ENCODE results near the gene MTA3.

MTA3 gene

GRCh38 chr2:42742740-42743658, 174.6 kb downstream of the MTA3 start:
- Mint-ChIP-seq H3K9me3 (no peaks in the 10 kb centered on the region), H3K36me3 (ENCODE audit: insufficient read depth) (peaks cover 8% of the 10 kb centered on the region), H3K27ac (ENCODE audit: low read depth) (peak overlapping the region; percentile 29), H3K27me3 (no peaks in the 10 kb centered on the region), H3K4me1 (no peaks in the 10 kb centered on the region), H3K4me3 (no peak overlapping the region)
- no peak for ATAC-seq (replicated peaks; ENCODE audit: extremely low read depth, poor library complexity, severe bottlenecking)
- no peak for DNase-seq (ENCODE audit: low spot score in 2 of 2)

DNA sequence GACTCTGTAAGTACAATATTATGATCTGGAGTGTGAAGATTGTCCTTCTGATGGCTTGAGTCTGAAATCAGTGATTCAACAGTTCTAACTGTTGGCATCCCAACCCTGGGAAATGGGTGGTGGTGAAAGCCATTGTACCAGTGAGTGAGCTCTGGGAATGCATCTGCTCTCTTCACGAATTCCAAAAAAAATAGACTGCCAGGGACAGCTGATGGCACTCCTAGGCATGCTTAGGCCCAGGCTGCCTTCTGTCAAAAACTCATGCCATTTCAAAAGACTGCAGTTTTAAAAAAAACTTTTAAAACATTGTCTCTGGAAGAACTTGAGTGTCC, 175.2 kb downstream of the MTA3 start:
- H3K9me3 Mint-ChIP-seq: no peaks in the 10 kb centered on the region
- H3K4me1 Mint-ChIP-seq: no peaks in the 10 kb centered on the region
- no peaks in the 10 kb centered on the region for H3K27me3 Mint-ChIP-seq
- H3K36me3 Mint-ChIP-seq (ENCODE audit: insufficient read depth): peaks cover 8% of the 10 kb centered on the region
- DNase-seq (ENCODE audit: low spot score in 2 of 2) (no peak), ATAC-seq (replicated peaks; ENCODE audit: extremely low read depth, poor library complexity, severe bottlenecking) (no peak)
- no peak overlapping the region for H3K4me3 Mint-ChIP-seq
- peak overlapping the region; percentile 29 for H3K27ac Mint-ChIP-seq (ENCODE audit: low read depth)

- no peaks in the 10 kb centered on the region for H3K4me1 Mint-ChIP-seq
These were observed 176.2 kb downstream of the MTA3 start for GRCh38 chr2:42744545-42745082.

DNA sequence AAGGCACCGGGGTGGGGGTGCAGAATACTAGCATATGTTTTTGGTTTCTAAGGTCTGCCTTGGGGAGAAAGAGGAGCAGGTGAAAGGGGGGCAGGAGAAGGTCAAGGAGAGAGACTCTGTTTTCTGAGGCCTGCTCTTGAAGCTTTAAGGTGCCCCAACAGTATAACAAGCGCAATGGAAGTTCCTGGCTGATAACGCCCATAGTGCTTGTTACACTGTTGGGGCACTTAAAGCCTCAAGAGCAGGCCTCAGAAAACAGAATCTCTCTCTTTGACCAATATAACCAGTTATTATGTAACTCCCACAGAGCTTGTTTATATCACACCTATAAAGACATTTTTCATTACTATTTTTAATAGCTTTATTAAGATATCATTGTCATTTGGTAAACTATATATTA, 179.0 kb downstream of the MTA3 start:
- no peak for ATAC-seq (replicated peaks; ENCODE audit: extremely low read depth, poor library complexity, severe bottlenecking)
- peaks cover 7% of the 10 kb centered on the region for H3K36me3 Mint-ChIP-seq (ENCODE audit: insufficient read depth)

More at GRCh38 chr2:42744545-42745082, 176.2 kb downstream of the MTA3 start:
- Mint-ChIP-seq H3K4me3 (no peak overlapping the region), H3K27ac (ENCODE audit: low read depth) (no peak overlapping the region), H3K27me3 (no peaks in the 10 kb centered on the region), H3K9me3 (no peaks in the 10 kb centered on the region), H3K36me3 (ENCODE audit: insufficient read depth) (peaks cover 8% of the 10 kb centered on the region)
- DNase-seq (ENCODE audit: low spot score in 2 of 2) (no peak), ATAC-seq (replicated peaks; ENCODE audit: extremely low read depth, poor library complexity, severe bottlenecking) (no peak)

GRCh38 chr2:42748840-42749239, 180.4 kb downstream of the MTA3 start:
- Mint-ChIP-seq H3K4me3 (no peak overlapping the region), H3K27ac (ENCODE audit: low read depth) (no peak overlapping the region), H3K9me3 (no peaks in the 10 kb centered on the region), H3K4me1 (no peaks in the 10 kb centered on the region), H3K27me3 (no peaks in the 10 kb centered on the region), H3K36me3 (ENCODE audit: insufficient read depth) (peaks cover 4% of the 10 kb centered on the region)
- no peak for DNase-seq (ENCODE audit: low spot score in 2 of 2)
- no peak for ATAC-seq (replicated peaks; ENCODE audit: extremely low read depth, poor library complexity, severe bottlenecking)

More for the DNA sequence above, 179.0 kb downstream of the MTA3 start:
- no peak for DNase-seq (ENCODE audit: low spot score in 2 of 2)
- no peak overlapping the region for H3K4me3 Mint-ChIP-seq
- no peaks in the 10 kb centered on the region for H3K4me1 Mint-ChIP-seq
- H3K27ac Mint-ChIP-seq (ENCODE audit: low read depth): no peak overlapping the region
- H3K9me3 Mint-ChIP-seq: no peaks in the 10 kb centered on the region
- no peaks in the 10 kb centered on the region for H3K27me3 Mint-ChIP-seq

- no peak for DNase-seq (ENCODE audit: low spot score in 2 of 2)
- Mint-ChIP-seq H3K9me3 (no peaks in the 10 kb centered on the region), H3K4me3 (no peak overlapping the region), H3K36me3 (ENCODE audit: insufficient read depth) (peaks cover 2% of the 10 kb centered on the region), H3K27me3 (no peaks in the 10 kb centered on the region), H3K4me1 (no peaks in the 10 kb centered on the region), H3K27ac (ENCODE audit: low read depth) (peak overlapping the region; percentile 38)
- ATAC-seq (replicated peaks; ENCODE audit: extremely low read depth, poor library complexity, severe bottlenecking): peak; percentile 59
These were observed 183.9 kb downstream of the MTA3 start for GRCh38 chr2:42752314-42752713.

GRCh38 chr2:42752816-42753813, 184.7 kb downstream of the MTA3 start:
- Mint-ChIP-seq H3K27ac (ENCODE audit: low read depth) (no peak overlapping the region), H3K9me3 (no peaks in the 10 kb centered on the region), H3K27me3 (no peaks in the 10 kb centered on the region), H3K4me1 (no peaks in the 10 kb centered on the region), H3K36me3 (ENCODE audit: insufficient read depth) (peaks cover 1% of the 10 kb centered on the region), H3K4me3 (no peak overlapping the region)
- no peak for DNase-seq (ENCODE audit: low spot score in 2 of 2)
- ATAC-seq (replicated peaks; ENCODE audit: extremely low read depth, poor library complexity, severe bottlenecking): no peak

DNA sequence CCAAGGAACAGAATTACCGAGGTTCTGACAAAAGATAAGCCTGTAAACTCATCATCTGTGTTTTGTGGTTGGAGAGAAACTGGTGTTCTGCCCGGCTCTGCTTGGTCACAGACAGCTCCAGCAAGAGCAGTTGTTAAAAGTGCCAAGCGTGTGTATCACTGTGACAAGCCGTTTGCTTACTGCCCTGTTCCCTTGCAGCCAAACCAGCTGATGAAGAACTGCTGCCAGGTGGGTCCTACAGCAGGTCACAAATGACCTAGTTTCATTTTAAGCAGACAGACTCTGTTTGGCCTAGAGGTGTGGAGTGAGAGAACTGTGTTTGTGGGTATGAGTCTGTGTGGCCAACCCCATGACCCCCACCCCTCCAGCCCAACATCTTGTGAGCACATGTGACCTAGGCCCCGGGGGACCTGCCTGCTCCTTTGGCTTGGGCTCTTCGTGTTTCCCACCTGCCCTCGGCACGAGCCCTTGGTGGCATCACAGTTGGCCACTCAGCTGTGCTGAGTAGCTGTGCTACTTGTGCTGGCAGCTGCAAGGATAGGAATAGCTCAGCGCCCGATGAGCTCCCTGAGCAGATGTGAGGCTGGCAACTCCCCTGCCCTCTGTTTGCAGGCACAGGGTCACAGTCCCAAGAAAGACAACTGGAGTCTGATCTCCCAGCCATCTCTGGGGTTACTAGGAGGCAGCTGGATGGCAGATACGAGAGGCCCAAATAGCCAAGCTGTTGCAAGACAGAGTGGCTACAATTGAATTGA, 185.8 kb downstream of the MTA3 start:
- ATAC-seq (replicated peaks; ENCODE audit: extremely low read depth, poor library complexity, severe bottlenecking) (peak; percentile 21), DNase-seq (ENCODE audit: low spot score in 2 of 2) (no peak)
- Mint-ChIP-seq H3K27ac (ENCODE audit: low read depth) (no peak overlapping the region), H3K27me3 (no peaks in the 10 kb centered on the region), H3K4me3 (no peak overlapping the region), H3K9me3 (no peaks in the 10 kb centered on the region), H3K36me3 (ENCODE audit: insufficient read depth) (peaks cover 1% of the 10 kb centered on the region), H3K4me1 (no peaks in the 10 kb centered on the region)

- Mint-ChIP-seq H3K4me3 (no peak overlapping the region), H3K27me3 (no peaks in the 10 kb centered on the region), H3K9me3 (no peaks in the 10 kb centered on the region), H3K36me3 (ENCODE audit: insufficient read depth) (peaks cover 1% of the 10 kb centered on the region), H3K27ac (ENCODE audit: low read depth) (no peak overlapping the region), H3K4me1 (no peaks in the 10 kb centered on the region)
- ATAC-seq (replicated peaks; ENCODE audit: extremely low read depth, poor library complexity, severe bottlenecking) (no peak), DNase-seq (ENCODE audit: low spot score in 2 of 2) (no peak)
These were observed 186.3 kb downstream of the MTA3 start for GRCh38 chr2:42754776-42755140.

DNA sequence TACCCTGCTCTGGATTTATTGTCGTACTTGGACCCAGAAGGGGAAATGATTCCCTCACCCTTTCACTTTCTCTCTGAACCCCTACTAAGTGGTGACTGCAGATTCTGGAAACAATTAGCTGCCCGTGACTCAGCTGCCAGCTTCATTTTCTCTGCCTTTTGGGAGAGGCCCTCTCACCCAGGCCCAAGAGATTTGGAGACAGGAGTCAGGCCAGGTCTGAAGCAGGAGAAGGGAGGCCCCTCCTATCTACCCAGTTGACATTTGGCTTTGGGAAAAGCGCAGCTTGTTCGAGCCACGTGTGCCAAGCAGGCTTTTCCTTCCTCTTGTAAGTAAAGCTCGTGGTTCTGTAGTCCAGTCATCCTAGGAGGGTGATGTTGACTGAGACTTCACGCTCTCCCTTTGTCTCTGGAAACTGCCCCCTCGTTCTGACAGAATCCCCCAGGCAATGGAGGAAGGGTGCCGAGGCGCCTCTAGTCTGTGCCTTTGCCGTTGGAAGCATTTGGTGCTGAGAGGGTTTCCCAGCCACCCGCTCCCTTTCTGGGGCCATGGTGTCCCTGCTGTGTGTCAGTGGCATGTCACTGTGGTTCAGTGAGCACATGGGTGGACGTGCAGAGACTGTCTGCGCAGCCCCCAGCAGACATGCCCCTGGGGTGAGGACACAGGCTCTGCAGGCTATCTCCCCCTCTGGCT, 186.9 kb downstream of the MTA3 start:
- ATAC-seq (replicated peaks; ENCODE audit: extremely low read depth, poor library complexity, severe bottlenecking): no peak
- no peak overlapping the region for H3K27ac Mint-ChIP-seq (ENCODE audit: low read depth)
- H3K9me3 Mint-ChIP-seq: no peaks in the 10 kb centered on the region
- H3K36me3 Mint-ChIP-seq (ENCODE audit: insufficient read depth): peaks cover 1% of the 10 kb centered on the region
- H3K27me3 Mint-ChIP-seq: no peaks in the 10 kb centered on the region
- no peaks in the 10 kb centered on the region for H3K4me1 Mint-ChIP-seq
- H3K4me3 Mint-ChIP-seq: no peak overlapping the region
- no peak for DNase-seq (ENCODE audit: low spot score in 2 of 2)

- Mint-ChIP-seq H3K27me3 (no peaks in the 10 kb centered on the region), H3K9me3 (no peaks in the 10 kb centered on the region), H3K36me3 (ENCODE audit: insufficient read depth) (peaks cover 1% of the 10 kb centered on the region), H3K27ac (ENCODE audit: low read depth) (no peak overlapping the region), H3K4me1 (peaks cover 5% of the 10 kb centered on the region), H3K4me3 (no peak overlapping the region)
- ATAC-seq (replicated peaks; ENCODE audit: extremely low read depth, poor library complexity, severe bottlenecking): no peak
- no peak for DNase-seq (ENCODE audit: low spot score in 2 of 2)
These were observed 187.8 kb downstream of the MTA3 start for GRCh38 chr2:42756150-42756775.
